Ascending aorta (tissue), 2 donors: ENCODE measurements around the gene CHRNE. TPM values are rescaled to one million over a fixed set of nuclear protein-coding genes. Genes with fewer than 3 reads are reported as not detected.

Experiments used
- DNase-seq, 2 donors: peaks; one replicate each; pipeline ENCODE4 v3.0.0-alpha.2; 2019; ENCODE audit warnings: low spot score in 2 of 2
- H3K27ac ChIP-seq, 2 donors: fragments of 200-600 bp; sonication (generic); one replicate each; pipeline ENCODE4 v1.5.1; 2016 to 2017; ENCODE audit warnings: mild to moderate bottlenecking in 1 of 2
- H3K27me3 ChIP-seq: fragments of 200-600 bp; sonication (generic); one replicate; pipeline ENCODE4 v1.5.1; 2017
- H3K36me3 ChIP-seq, 2 donors: fragments of 200-600 bp; sonication (generic); one replicate each; pipeline ENCODE4 v1.5.1; 2016
- H3K4me1 ChIP-seq, 2 donors: fragments of 200-600 bp; sonication (generic); one replicate each; pipeline ENCODE4 v1.5.1; 2016 to 2017; ENCODE audit warnings: mild to moderate bottlenecking in 1 of 2
- H3K4me3 ChIP-seq, 2 donors: fragments of 200-600 bp; sonication (generic); one replicate each; pipeline ENCODE4 v1.5.1; 2016 to 2017; ENCODE audit warnings: mild to moderate bottlenecking in 1 of 2
- H3K9me3 ChIP-seq, 2 donors: fragments of 200-600 bp; sonication (generic); one replicate each; pipeline ENCODE4 v1.5.1; 2016
- intact Hi-C: fragments of 100-400 bp; cut with DNase I; formaldehyde crosslinking; loops from one replicate; pipeline ENCODE4 v1.15.1; 2023
- total RNA-seq: library from RNA; depleted of rRNA; stranded (reverse); fragments of >200 nt; gene quantifications from one replicate; pipeline ENCODE4 v1.1.0, GENCODE V29; 2016
- TF ChIP-seq, protein P1 (sequence below), 3 experiments: fragments of 200-600 bp in 2 of 3; fragments of 450-650 bp in 1 of 3; sonication (generic) in 2 of 3; IDR thresholded peaks; one replicate each; pipeline ENCODE4 v1.5.1; 2016 to 2019; ENCODE audit warnings: antibody characterized with exemption in 3 of 3, mild to moderate bottlenecking in 1 of 3, moderate library complexity in 1 of 3

CHRNE gene
- total RNA-seq, 1 donor from 2014 or later = not detected

DNA sequence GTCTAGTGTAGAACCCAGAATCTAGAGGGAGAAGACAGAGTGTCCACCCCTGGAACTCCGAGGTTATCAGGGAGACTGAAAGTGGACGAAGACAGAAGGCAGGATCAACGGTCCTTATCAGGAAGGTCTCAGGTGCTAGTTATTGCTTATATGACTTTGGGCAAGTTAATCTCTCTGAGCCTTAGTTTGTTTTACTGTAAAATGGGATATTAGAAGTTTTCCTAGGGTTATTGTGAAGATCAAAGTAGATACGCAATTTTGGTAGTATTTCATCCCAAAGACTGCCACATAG, 38.4 kb upstream of the CHRNE start:
- peak overlapping the region; percentile 79 to 82 for H3K4me3 ChIP-seq
- intact Hi-C loops = loop anchor here (5.0 kb wide), 1 partner anchor 46 kb away; the partner anchor contains the start of gene CAMTA2
- H3K27ac ChIP-seq = peak overlapping the region in 1 of 2 donors; percentile 88
- H3K27me3 ChIP-seq = no peaks in the 10 kb centered on the region
- H3K9me3 ChIP-seq = no peaks in the 10 kb centered on the region
- DNase-seq = no peak
- H3K4me1 ChIP-seq = peaks cover 21 to 45% of the 10 kb centered on the region in 2 donors
- H3K36me3 ChIP-seq = peaks cover 43 to 63% of the 10 kb centered on the region in 2 donors
- TF ChIP-seq, protein P1, sequence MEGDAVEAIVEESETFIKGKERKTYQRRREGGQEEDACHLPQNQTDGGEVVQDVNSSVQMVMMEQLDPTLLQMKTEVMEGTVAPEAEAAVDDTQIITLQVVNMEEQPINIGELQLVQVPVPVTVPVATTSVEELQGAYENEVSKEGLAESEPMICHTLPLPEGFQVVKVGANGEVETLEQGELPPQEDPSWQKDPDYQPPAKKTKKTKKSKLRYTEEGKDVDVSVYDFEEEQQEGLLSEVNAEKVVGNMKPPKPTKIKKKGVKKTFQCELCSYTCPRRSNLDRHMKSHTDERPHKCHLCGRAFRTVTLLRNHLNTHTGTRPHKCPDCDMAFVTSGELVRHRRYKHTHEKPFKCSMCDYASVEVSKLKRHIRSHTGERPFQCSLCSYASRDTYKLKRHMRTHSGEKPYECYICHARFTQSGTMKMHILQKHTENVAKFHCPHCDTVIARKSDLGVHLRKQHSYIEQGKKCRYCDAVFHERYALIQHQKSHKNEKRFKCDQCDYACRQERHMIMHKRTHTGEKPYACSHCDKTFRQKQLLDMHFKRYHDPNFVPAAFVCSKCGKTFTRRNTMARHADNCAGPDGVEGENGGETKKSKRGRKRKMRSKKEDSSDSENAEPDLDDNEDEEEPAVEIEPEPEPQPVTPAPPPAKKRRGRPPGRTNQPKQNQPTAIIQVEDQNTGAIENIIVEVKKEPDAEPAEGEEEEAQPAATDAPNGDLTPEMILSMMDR (IDR thresholded peaks at IDR 0.05) = no peak

DNA sequence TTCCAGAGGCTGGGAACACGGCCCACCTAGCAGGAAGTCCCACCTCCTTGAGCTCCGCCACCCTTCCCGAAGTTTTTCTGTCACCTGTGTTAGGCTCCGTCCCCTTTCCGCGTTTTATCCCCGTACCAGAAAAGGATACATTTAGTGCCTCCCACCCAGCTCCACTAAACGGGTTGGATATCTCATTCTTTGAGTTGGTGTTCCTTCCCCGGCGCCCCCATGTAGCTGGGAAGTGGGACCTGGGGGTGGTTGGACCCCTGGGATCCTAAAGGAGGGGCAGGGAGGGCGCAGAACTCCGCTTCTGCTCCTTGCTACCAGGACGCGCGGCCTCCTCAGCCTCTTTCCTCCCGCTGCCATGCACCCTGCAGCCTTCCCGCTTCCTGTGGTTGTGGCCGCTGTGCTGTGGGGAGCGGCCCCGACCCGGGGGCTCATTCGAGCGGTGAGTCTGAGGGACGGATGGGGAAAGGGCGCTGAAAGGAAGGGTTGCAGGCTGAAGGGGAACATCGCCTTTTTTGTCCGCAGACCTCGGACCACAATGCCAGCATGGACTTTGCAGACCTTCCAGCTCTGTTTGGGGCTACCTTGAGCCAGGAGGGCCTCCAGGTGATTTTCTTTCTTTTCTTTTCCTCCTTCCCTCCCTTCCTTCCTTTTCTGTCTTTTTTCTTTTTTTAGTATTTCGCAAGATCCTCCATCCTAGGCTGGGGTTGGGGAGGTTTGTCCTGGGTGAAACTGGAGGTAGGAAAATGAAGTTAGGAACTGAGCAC, 37.8 kb upstream of the CHRNE start:
- intact Hi-C loops = loop anchor here (1.0 to 5.0 kb wide), 3 partner anchors 8 to 47 kb away; partner anchors contain the start of genes CAMTA2, PFN1 and SPAG7
- TF ChIP-seq, protein P1 (IDR thresholded peaks at IDR 0.05) = no peak
- Histone ChIP-seq H3K27ac (peak overlapping the region; percentile 88 to 92), H3K9me3 (no peaks in the 10 kb centered on the region), H3K4me1 (peaks cover 16 to 39% of the 10 kb centered on the region in 2 donors), H3K27me3 (no peaks in the 10 kb centered on the region), H3K4me3 (peak overlapping the region; percentile 79 to 82), H3K36me3 (peaks cover 43 to 58% of the 10 kb centered on the region in 2 donors)
- peak in 1 of 2 donors; percentile 51 for DNase-seq

DNA sequence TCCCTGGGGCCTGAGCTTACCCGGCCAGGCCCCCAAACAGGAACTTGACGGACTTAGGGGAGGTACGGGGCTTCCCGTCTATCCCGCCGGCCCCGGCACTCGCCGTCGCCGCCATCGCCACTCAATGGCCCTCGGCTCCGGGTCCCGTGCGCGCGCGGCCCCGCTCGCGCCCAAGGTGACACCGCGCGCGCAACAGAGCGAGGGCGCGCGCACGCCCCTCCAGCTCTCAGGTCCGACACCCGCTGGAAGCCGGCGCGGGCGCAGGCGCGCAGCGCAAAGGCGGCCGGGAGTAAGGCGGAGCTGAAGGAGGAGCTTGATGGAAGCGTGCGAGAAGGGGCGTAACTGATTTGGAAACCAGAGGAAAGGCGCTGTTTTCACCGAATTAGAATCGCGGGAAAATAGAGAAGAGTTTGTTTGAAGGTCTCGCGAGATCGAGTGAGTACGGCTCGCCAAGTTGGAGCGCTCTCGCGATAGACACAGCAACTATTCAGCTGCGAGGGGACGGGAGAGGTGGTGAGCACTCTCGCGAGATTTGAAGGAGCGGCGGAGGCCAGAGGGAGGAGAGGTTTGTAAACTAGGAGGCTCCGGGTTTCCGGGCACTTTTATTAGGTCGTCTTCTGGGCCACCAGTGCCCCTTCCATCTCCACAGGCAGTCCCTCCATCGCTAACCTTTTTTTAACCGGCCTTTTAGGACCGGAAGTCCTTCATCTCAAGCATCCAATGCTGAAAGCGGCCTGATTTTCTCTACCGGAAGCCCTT, 37.1 kb upstream of the CHRNE start, which contains the start of the genes RNF167 and SLC25A11:
RNF167 (plus strand) TSS at position 473 of the 759 bp plus-strand sequence. CDS start 642 bp downstream, outside the sequence.
SLC25A11 (minus strand) TSS at position 251 of the 759 bp plus-strand sequence; CDS start at position 115, 136 bp downstream.
- intact Hi-C loops = loop anchor here (1.0 to 5.0 kb wide), 5 partner anchors 8 to 57 kb away; partner anchors contain the start of genes CAMTA2, CHRNE, INCA1 and KIF1C

DNA sequence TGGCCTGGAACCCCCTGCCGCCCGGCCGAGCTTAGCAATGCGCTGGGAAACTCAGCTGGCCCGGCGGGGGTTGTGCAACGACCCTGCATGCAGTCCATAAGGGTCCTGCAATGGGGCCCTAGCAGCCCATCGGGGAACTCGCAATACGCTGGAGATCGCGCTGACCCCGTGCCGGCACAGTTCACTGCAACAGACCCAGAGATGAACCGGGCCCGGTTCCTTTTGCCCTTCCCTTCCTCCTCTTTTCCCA, 36.6 kb upstream of the CHRNE start:
- Histone ChIP-seq H3K27me3 (no peaks in the 10 kb centered on the region), H3K9me3 (no peaks in the 10 kb centered on the region), H3K4me1 (peaks cover 11 to 27% of the 10 kb centered on the region in 2 donors), H3K4me3 (peak overlapping the region; percentile 79 to 82), H3K27ac (peak overlapping the region; percentile 88 to 92), H3K36me3 (peaks cover 34 to 46% of the 10 kb centered on the region in 2 donors)
- DNase-seq = peak in 1 of 2 donors; percentile 70
- TF ChIP-seq, protein P1 (IDR thresholded peaks at IDR 0.05) = no peak
- intact Hi-C loops = loop anchor here (1.0 to 2.0 kb wide), 2 partner anchors 37 to 58 kb away; partner anchors contain the start of genes CHRNE, INCA1 and KIF1C

More for the DNA sequence above, 37.1 kb upstream of the CHRNE start, which contains the start of the genes RNF167 and SLC25A11:
- TF ChIP-seq, protein P1 (IDR thresholded peaks at IDR 0.05) = no peak
- DNase-seq = peak; percentile 91 to 98
- Histone ChIP-seq H3K36me3 (peaks cover 39 to 51% of the 10 kb centered on the region in 2 donors), H3K4me3 (peak within 1 kb of the TSS; percentile 79 to 82), H3K4me1 (peaks cover 11 to 32% of the 10 kb centered on the region in 2 donors), H3K27me3 (no peaks in the 10 kb centered on the region), H3K27ac (peak within 1 kb of the TSS; percentile 88 to 92), H3K9me3 (no peaks in the 10 kb centered on the region)

DNA sequence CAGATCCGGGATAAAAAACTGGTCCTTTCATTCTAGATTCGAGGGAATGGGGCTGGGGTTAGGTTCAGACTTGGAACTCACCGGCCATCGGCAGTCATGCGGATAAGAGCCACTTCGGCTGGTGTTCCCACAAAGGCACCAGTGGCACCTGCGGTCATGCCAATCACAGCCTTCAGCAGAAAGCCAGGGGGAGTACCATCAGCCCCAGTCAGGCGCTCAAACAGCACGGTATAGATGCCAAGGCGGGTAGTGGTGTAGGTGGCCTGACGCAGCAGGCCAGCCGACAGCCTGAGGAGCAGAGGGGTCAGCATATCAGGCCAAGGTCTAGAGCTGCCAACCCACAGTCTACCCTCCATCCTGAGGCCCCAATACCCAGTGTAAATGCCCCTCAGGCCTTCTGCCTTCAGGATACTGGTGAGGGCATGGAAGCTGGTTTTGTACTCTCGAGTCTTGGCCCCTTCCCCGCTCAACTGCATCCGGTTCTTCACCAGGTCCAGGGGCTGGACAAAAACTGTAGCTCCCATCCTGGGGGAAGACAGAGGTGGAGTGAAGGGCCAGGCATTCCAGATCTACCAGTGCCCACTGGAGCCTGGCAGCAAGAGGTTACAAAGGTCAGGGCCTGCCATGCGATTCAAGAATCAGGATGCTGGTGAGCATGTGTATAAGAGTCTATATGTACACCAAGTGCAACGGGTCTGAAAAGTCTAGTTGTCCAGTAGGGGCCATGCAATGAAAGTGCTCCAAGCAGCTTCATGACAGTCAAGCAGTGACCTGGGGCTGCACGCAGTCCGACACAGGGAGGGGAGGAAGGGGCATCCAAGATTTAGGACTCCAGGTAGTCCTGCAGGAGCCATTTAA, 36.0 kb upstream of the CHRNE start:
- intact Hi-C loops = loop anchor here (1.0 to 2.0 kb wide), 2 partner anchors 36 to 58 kb away; partner anchors contain the start of genes CHRNE, INCA1 and KIF1C
- Histone ChIP-seq H3K4me1 (peaks cover 11 to 22% of the 10 kb centered on the region in 2 donors), H3K9me3 (no peaks in the 10 kb centered on the region), H3K36me3 (peaks cover 29 to 41% of the 10 kb centered on the region in 2 donors), H3K27me3 (no peaks in the 10 kb centered on the region), H3K4me3 (peak overlapping the region; percentile 79 to 82), H3K27ac (peak overlapping the region; percentile 88 to 92)
- no peak for DNase-seq
- TF ChIP-seq, protein P1 (IDR thresholded peaks at IDR 0.05) = no peak
